ENCODE data around the gene CDH7.

CDH7 gene

GRCh38 chr18:65769652-65770051 is 18.8 kb downstream of the CDH7 start:
- DNase-seq, result no peak

DNA sequence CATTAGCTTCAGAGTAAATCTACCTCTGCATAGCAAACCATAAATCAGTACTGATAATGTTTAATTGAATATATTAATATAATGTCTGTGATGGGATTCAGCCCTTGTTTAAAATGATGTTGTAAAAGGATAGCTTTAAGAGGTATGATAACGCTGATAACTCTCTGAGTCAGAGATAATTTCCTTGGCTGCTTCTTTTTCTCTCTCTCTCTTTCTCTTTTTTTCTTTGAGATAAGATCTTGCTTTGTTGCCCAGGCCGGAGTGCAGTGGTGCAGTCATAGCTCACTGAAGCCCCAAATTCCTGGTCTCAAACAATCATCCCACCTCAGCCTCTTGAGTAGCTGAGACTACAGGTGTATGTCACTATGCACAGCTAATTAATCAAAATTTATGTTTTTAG is 35.7 kb downstream of the CDH7 start:
- DNase-seq, result no peak

DNA sequence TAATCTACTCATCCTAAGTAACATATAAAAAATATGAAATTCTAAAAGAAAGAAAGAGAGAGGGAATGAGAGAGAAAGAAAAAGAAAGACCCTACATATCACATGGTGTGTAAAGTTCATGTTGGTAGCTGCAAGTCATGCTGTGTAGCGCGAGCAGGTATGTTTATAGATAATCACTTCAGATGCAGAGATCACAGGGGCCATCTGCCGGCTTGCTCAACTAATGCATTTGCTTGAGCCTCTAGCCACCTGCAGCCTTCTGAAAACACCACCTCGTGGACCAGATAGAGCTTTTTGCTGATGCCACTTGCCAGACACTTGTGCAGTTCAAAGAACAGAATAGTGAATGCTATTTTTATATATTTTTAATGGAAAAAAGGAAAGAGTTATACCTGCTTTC is 37.6 kb downstream of the CDH7 start:
- DNase-seq, result peak; percentile 74

GRCh38 chr18:65790604-65791003 is 39.8 kb downstream of the CDH7 start:
- no peak for DNase-seq

DNA sequence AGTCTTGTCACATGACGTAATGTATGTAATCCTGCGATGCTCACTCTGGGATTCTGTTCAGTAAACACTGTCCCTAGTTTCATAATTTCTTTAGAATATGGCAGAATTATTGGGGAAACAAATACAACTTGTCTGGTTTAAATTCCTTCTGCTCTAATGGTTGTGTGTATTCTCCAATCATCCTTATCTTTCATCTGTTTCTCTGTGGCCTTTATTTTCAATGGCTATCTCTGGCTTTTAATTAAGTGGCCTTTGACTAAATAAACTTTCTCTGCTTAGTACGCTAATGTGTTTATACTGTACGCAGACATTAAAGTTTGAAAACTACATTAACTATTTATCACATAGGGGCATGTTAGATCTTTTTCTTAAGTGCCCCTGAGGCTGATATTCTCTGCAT is 40.9 kb downstream of the CDH7 start:
- DNase-seq, result no peak

GRCh38 chr18:65792456-65793074 is 41.8 kb downstream of the CDH7 start:
- DNase-seq, result no peak

DNA sequence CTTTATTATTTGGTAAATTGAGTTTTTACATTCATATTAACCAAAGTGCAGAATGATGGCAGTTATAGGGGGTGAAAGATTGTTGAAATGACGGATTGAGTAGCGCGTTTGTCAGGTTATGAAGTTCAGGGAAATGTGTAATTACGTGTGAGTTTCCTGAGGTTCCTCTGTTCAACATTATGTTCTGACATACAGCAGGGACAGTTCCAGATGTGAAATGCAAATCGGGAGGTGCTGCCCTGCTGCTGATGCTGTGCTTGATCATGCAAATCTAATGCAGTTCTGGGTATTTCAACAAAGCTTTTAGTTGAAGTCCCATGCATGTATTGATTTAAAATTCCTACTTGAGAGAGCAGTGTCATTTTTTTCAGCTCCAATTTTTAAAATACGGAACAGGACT is 57.9 kb downstream of the CDH7 start:
- no peak for DNase-seq

DNA sequence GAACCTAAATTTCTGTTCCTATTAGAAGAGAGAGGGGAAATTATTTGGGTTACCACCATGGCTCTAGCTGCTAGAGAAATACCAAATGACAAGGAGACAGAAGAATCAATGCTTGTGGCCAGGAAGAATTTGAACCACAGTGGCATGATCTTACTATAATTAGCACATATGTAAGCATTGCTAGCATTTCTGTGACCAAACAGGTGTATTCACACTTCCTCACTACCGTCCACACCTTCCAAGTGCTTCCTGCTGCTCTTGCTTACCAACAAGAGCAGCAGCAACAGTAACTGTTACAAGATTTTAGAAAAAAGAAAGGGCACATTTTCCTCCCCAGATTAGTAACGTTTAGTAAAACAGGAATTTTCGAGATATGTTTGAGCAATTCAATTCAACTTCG is 60.5 kb downstream of the CDH7 start:
- DNase-seq, result no peak

DNA sequence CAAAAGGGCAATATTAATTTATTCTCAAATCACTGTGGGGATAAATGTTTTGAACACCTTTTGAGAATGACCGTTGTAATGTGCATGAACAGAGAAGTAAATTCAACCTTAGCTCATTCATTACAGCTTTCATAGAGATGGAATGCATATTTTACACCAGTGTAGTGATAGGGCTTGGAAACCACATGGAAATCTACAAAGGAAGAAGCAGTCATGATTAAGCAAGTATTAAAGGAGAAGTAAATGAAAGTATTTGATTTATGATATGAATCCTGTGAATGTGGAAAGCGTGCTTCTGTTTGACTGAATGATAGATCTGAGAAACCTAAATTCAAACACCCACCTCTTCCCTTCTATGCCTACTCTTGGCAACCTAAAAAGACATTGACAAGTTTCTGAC is 64.7 kb downstream of the CDH7 start:
- DNase-seq, result no peak

GRCh38 chr18:65817178-65817577 is 66.4 kb downstream of the CDH7 start:
- no peak for DNase-seq

DNA sequence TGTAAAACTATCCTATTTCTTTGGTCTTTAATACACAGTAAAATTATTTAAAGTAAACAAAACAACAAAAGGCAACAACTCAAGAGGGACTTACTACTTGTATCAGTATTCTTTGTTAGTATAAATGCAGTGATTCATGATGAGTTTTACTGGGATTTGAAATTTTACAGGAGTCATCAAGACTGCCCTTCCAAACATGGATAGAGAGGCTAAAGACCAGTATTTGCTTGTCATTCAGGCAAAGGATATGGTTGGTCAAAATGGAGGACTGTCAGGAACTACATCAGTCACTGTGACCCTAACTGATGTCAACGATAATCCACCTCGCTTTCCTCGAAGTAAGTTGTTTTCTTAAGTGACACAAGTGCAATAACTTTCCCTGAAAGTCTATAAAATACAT is 71.1 kb downstream of the CDH7 start:
- DNase-seq, result no peak

- peak; percentile 40 for DNase-seq
Observed at GRCh38 chr18:65822826-65823225, 72.0 kb downstream of the CDH7 start.

DNA sequence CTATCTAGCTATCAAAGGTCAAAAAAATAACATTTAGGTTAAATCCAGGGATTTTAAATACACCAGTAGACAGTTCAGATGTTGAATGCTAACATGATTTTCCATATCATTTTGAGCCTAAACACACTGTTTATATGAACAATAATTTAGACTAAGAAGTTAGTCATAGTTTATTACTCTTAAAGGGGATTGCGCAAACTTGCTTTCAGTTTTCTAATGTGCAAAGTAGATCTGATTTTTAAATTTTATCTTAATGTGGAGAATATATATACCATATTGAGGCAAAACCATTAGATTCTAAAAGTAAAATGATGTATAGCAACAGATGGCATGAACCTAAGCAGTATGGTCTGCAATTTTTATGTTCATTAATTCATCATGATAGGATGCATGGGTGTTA is 76.6 kb downstream of the CDH7 start:
- no peak for DNase-seq

GRCh38 chr18:65835881-65836280 is 85.1 kb downstream of the CDH7 start:
- no peak for DNase-seq

DNA sequence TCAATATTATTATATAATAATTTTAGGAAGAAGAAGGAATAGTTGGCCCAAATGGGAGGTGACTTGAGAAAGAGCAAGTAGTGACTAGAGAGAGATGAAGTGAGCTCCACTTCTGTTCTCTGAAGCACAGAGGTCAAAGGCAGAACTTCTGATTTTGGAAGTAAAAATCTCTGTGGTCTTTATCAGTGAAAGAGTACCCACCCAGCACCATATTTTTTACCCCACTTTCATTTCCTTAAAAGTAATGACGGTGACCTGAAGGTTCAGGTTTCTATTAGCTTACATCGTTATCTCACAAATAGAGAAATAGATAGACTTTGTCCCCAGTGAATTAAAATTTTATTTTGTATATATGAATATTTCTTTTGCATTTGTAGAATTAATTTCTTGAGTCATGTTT is 95.3 kb downstream of the CDH7 start:
- DNase-seq, result no peak

DNA sequence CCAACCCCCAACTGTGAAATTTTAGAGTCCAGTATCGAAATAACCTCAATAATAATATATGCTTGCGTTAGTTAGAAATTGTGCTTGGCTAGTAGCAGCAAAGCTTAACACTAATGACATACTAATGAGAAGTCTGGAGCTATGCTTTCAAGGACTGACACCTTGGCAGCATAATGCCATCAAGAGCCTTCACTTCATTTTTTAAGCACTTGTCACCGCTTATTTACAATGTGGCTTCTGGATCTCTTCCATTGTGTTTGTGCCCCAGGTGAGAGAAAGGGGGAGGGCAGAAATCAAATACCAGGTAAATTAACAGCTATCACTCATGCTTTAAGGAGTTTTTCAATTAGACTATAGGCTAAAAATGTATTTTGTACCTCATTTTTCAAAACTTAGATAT is 101.5 kb downstream of the CDH7 start:
- no peak for DNase-seq

DNA sequence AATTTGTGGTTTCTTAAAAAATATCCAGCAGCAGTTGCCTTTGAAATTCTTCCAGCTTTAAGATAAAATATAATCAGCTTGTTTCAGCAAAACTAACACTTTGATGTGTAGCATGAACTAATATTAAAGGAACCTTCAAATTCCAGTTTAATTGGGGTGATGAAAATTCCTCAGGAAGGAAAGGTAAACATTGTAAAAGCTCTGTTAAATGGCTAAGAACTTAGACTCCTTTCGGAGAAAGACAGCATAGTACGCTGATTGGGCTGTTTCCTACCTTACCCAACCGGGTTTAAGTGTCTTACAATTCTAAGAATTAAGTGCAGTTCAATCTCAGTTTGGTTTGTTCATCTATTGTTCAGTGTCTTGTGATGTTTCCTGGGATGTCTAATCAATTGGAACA is 108.3 kb downstream of the CDH7 start:
- DNase-seq, result no peak

- no peak for DNase-seq
Observed at GRCh38 chr18:65869527-65869926, 118.7 kb downstream of the CDH7 start.

- no peak for DNase-seq
Observed at GRCh38 chr18:65876310-65876709, 125.5 kb downstream of the CDH7 start.

DNA sequence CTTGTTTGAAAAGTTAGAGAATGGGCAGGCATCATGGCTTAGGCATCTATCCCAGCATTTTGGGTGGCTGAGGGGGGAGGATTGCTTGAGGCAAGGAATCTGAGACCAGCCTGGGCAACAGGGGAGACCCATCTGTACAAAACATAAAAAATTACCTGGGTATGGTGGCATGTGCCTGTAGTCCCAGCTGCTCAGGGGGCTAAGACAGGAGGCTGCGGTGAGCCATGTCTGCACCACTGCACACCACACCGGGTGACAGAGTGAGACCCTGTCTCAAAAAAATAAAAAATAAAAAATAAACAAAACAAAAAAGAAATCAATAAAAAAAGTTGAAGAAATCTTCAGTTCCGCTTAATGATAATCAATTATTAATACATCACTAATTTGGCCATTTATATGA is 146.5 kb downstream of the CDH7 start:
- no peak for DNase-seq

- no peak for DNase-seq
Observed at GRCh38 chr18:65901522-65901921, 150.7 kb downstream of the CDH7 start.

GRCh38 chr18:65906621-65907034 is 155.8 kb downstream of the CDH7 start:
- no peak for DNase-seq

DNA sequence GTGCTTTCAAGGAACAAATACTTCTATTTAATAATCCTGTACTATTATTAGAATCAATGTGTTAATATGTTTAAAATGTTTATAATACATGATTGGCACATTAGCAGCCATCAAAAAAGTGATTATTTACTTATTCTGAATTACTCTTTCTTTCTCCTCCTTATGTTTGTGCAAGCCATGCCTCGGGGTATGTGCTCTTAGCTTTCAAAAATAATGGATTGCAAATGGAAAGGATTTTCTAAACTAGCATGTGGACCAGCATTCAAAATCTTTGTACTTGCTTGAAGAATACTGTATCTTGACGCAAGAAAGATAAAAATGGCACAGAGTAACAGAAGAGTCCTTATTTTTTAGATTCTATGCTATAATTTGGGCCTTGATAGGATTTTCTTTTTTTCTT is 156.5 kb downstream of the CDH7 start:
- no peak for DNase-seq

DNA sequence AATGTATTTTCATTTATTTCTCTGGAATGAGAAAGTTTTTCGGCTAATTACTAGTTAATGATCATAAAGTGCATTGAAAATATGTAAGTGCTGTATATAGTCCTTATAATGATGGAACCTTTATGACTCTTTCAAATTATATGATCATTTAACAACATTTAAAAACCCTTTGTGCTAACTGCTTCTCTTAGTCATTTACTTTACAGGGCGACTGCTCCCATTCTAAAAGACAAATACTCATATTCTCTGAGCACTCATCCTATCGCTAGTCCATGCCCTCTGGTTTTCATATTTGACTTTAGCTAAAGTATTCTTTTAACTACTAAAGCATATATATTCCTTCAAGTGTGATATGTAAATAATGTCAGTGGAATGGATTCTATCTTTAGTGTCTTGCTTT is 168.2 kb downstream of the CDH7 start:
- DNase-seq, result no peak

- DNase-seq, result no peak
Observed at GRCh38 chr18:65919663-65920062, 168.9 kb downstream of the CDH7 start.

DNA sequence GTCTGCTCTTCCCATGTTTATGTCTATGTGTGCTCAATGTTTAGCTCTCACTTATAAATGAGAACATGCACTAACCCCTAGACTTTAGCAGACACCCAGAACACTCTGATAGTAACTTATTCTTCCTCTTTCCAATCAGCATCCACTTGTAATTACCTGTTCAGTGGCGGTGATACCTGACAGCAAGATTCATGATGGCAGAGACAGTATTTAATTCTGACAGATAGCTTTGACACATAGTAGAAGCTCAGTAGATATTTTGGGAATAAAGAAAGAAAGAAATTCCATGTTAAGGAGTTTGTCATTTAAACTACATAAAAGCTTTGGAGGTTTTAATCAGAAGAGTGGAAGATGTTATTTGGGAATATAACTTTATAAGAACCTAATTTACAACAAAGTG is 171.3 kb downstream of the CDH7 start:
- DNase-seq, result no peak

Measured in OCI-M1 (cell line).